Sigmoid colon (tissue), 7 donors: ENCODE data around the gene EVA1B. TPM values are rescaled to one million over a fixed set of nuclear protein-coding genes. Genes with fewer than 3 reads are reported as not detected.

Source experiments
- DNase-seq: peaks from one replicate; pipeline ENCODE4 v3.0.0-alpha.2; 2019
- H3K27ac ChIP-seq, 4 donors: fragments of 200-600 bp; sonication (generic); one replicate each; pipeline ENCODE4 v1.5.1; 2016 to 2019; ENCODE audit warnings: mild to moderate bottlenecking in 1 of 4
- H3K27me3 ChIP-seq, 3 donors: fragments of 200-600 bp; sonication (generic); one replicate each; pipeline ENCODE4 v1.5.1; 2019; ENCODE audit warnings: mild to moderate bottlenecking in 1 of 3
- H3K36me3 ChIP-seq, 4 donors: fragments of 200-600 bp; sonication (generic); one replicate each; pipeline ENCODE4 v1.5.1; 2016 to 2019
- H3K4me1 ChIP-seq, 4 donors: fragments of 200-600 bp; sonication (generic); one replicate each; pipeline ENCODE4 v1.5.1; 2017 to 2019
- H3K4me3 ChIP-seq, 4 donors: fragments of 200-600 bp; sonication (generic); one replicate each; pipeline ENCODE4 v1.5.1; 2017 to 2019; ENCODE audit warnings: mild to moderate bottlenecking in 2 of 4, moderate library complexity in 1 of 4
- H3K9me3 ChIP-seq, 4 donors: fragments of 200-600 bp in 3 of 4; sonication (generic) in 3 of 4; one replicate each; pipeline versions ENCODE4 v1.5.1 to v1.6.1; 2013 to 2019
- EP300 ChIP-seq, 4 donors: sonication (generic); formaldehyde crosslinking; IDR thresholded peaks; one replicate each; pipeline ENCODE4 v1.6.1; 2017; ENCODE audit warnings: antibody characterized with exemption in 4 of 4
- POLR2A ChIP-seq, 2 donors: fragments of 450-650 bp; IDR thresholded peaks; one replicate each; pipeline ENCODE4 v1.6.1; 2016; ENCODE audit warnings: antibody characterized with exemption in 2 of 2, mild to moderate bottlenecking in 2 of 2, moderate library complexity in 2 of 2
- POLR2AphosphoS5 ChIP-seq, 4 donors: sonication (generic); formaldehyde crosslinking; IDR thresholded peaks; one replicate each; pipeline ENCODE4 v1.6.1; 2017; ENCODE audit warnings: antibody characterized with exemption in 4 of 4
- WGBS, 2 donors: extraction: QIAGEN DNeasy Blood & Tissue Kit; methylation state at CpG; one replicate each; pipeline ENCODE4 v1.1.7; 2013; 5-methylcytosine and 5-hydroxymethylcytosine counted together
- intact Hi-C: fragments of 100-400 bp; cut with DNase I; formaldehyde crosslinking; loops from one replicate; pipeline ENCODE4 v1.15.1; 2023
- polyA plus RNA-seq, 3 donors: library from polyadenylated mRNA; stranded (reverse); fragments of 200-250 nt; gene quantifications; one replicate each; pipeline ENCODE4 v1.2.3, GENCODE V29; 2013
- total RNA-seq, 4 donors: library from RNA; depleted of rRNA; stranded (reverse); fragments of >200 nt; gene quantifications; one replicate each; pipeline ENCODE4 v1.1.0, GENCODE V29; 2016
- TF ChIP-seq, protein P1 (sequence below), 4 experiments: fragments of 450-650 bp in 3 of 4; fragments of 200-600 bp in 1 of 4; IDR thresholded peaks; one replicate each; pipeline ENCODE4 v1.5.1; 2016 to 2019; ENCODE audit warnings: antibody characterized with exemption in 4 of 4, mild to moderate bottlenecking in 3 of 4, moderate library complexity in 2 of 4
- donor health status: healthy with polysubstance abuse.
- donor health status: Bipolar disorder and iron deficiency.
- donor health status: healthy.

The EVA1B gene
- total and polyA plus RNA-seq, 7 donors: 5.8 to 102 (median 46.7) TPM

DNA sequence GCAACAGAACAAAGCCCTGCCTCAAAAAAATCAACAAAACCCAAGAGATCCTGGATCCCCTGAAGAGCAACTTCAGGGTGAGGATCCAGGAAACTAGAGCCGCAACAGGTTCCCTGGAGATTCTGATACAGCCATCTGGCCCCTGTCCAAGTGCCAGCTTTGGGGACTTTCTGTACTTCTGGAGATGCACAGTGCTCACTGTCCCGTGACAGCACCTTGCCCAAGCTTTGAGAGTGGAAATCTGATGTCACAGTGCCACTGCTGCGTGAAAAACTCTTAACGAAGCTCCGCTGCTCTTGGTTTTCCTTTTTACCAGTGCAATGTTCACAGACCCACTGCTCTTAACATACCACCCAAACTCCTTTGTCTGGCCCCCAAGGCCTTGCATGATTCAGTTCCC, 35.9 kb upstream of the EVA1B start:
- H3K27ac ChIP-seq: no peak overlapping the region
- H3K27me3 ChIP-seq: no peaks in the 10 kb centered on the region
- H3K4me3 ChIP-seq: no peak overlapping the region
- 78 to 96% methylated on average over 5 of the region's 5 CpGs for WGBS, 2 donors
- H3K36me3 ChIP-seq: peaks cover 7 to 82% (median 36%) of the 10 kb centered on the region in 4 donors
- no peaks in the 10 kb centered on the region for H3K9me3 ChIP-seq
- DNase-seq: no peak
- peaks cover 0 to 12% (median 0%) of the 10 kb centered on the region in 4 donors for H3K4me1 ChIP-seq
- intact Hi-C loops: no loop called here
- TF ChIP-seq, protein P1, sequence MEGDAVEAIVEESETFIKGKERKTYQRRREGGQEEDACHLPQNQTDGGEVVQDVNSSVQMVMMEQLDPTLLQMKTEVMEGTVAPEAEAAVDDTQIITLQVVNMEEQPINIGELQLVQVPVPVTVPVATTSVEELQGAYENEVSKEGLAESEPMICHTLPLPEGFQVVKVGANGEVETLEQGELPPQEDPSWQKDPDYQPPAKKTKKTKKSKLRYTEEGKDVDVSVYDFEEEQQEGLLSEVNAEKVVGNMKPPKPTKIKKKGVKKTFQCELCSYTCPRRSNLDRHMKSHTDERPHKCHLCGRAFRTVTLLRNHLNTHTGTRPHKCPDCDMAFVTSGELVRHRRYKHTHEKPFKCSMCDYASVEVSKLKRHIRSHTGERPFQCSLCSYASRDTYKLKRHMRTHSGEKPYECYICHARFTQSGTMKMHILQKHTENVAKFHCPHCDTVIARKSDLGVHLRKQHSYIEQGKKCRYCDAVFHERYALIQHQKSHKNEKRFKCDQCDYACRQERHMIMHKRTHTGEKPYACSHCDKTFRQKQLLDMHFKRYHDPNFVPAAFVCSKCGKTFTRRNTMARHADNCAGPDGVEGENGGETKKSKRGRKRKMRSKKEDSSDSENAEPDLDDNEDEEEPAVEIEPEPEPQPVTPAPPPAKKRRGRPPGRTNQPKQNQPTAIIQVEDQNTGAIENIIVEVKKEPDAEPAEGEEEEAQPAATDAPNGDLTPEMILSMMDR (IDR thresholded peaks at IDR 0.05): no peak
- TF ChIP-seq POLR2A (IDR thresholded peaks at IDR 0.05) (no peak), EP300 (IDR thresholded peaks at IDR 0.05) (no peak), POLR2AphosphoS5 (IDR thresholded peaks at IDR 0.05) (no peak)

GRCh38 chr1:36358514-36359084, 35.2 kb upstream of the EVA1B start:
- H3K27me3 ChIP-seq: no peaks in the 10 kb centered on the region
- H3K9me3 ChIP-seq: no peaks in the 10 kb centered on the region
- H3K4me1 ChIP-seq: peaks cover 0 to 12% (median 0%) of the 10 kb centered on the region in 4 donors
- intact Hi-C loops: no loop called here
- TF ChIP-seq, protein P1 (IDR thresholded peaks at IDR 0.05): no peak
- TF ChIP-seq EP300 (IDR thresholded peaks at IDR 0.05) (no peak), POLR2AphosphoS5 (IDR thresholded peaks at IDR 0.05) (no peak), POLR2A (IDR thresholded peaks at IDR 0.05) (no peak)
- H3K4me3 ChIP-seq: no peak overlapping the region
- peaks cover 11 to 90% (median 44%) of the 10 kb centered on the region in 4 donors for H3K36me3 ChIP-seq
- DNase-seq: no peak
- 91 to 95% methylated on average over 13 of the region's 13 CpGs for WGBS, 2 donors
- H3K27ac ChIP-seq: no peak overlapping the region

DNA sequence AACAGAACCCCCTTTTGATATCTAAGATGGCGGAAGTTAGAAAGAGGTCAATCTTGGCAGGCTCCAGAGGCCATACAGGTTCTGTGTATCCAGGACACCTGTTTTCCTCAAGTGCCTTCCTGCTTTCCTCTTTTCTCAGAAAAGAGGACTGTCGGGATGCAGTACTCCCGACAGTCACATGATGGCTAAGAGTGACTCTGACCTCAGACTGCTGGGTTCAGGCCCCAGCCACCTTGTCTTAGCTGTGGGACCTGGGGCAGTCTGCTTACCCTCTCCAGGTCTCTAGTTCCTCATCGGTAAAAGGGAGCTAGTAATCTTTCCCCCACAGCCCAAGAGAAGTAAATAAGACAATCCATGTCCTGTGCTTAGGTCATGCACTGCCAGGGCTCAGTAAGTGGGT, 32.4 kb upstream of the EVA1B start:
- no peak overlapping the region for H3K27ac ChIP-seq
- no peak for DNase-seq
- no peak for TF ChIP-seq POLR2A (IDR thresholded peaks at IDR 0.05)
- no peak for TF ChIP-seq EP300 (IDR thresholded peaks at IDR 0.05)
- TF ChIP-seq POLR2AphosphoS5 (IDR thresholded peaks at IDR 0.05): no peak
- TF ChIP-seq, protein P1 (IDR thresholded peaks at IDR 0.05): no peak
- no peak overlapping the region for H3K4me3 ChIP-seq
- H3K9me3 ChIP-seq: no peaks in the 10 kb centered on the region
- WGBS, 2 donors: 66 to 82% methylated on average over 4 of the region's 4 CpGs
- no peaks in the 10 kb centered on the region for H3K27me3 ChIP-seq
- peaks cover 0 to 40% (median 23%) of the 10 kb centered on the region in 4 donors for H3K4me1 ChIP-seq
- peaks cover 11 to 74% (median 49%) of the 10 kb centered on the region in 4 donors for H3K36me3 ChIP-seq
- intact Hi-C loops: no loop called here

GRCh38 chr1:36354486-36354885, 31.0 kb upstream of the EVA1B start:
- Histone ChIP-seq H3K36me3 (peaks cover 11 to 63% (median 49%) of the 10 kb centered on the region in 4 donors), H3K9me3 (no peaks in the 10 kb centered on the region), H3K4me1 (peaks cover 0 to 44% (median 36%) of the 10 kb centered on the region in 4 donors), H3K4me3 (no peak overlapping the region), H3K27ac (no peak overlapping the region), H3K27me3 (no peaks in the 10 kb centered on the region)
- WGBS, 2 donors: 95 to 96% methylated on average over 11 of the region's 11 CpGs
- intact Hi-C loops: no loop called here
- no peak for DNase-seq
- TF ChIP-seq, protein P1 (IDR thresholded peaks at IDR 0.05): no peak
- no peak for TF ChIP-seq EP300 (IDR thresholded peaks at IDR 0.05)
- TF ChIP-seq POLR2AphosphoS5 (IDR thresholded peaks at IDR 0.05): no peak
- TF ChIP-seq POLR2A (IDR thresholded peaks at IDR 0.05): no peak
